WTC11 (cell line): Measurements from ENCODE around the gene RAD9A. TPM values are rescaled to one million over a fixed set of nuclear protein-coding genes. Genes with fewer than 3 reads are reported as not detected.

Experiments
- ATAC-seq: fragments of 200-7000 bp; cut with Tn5 transposase; 2 replicates; pipeline ENCODE4 v1.10.0; 2021; ENCODE audit warnings: mild to moderate bottlenecking, moderate library complexity
- CTCF ChIA-PET: fragments of 300-600 bp; sonication (Branson Sonifier 250); formaldehyde crosslinking; loops from one replicate; lab custom pipeline; 2021; ENCODE audit warnings: antibody characterized with exemption; lab: Charles Lee
- POLR2A ChIA-PET: fragments of 350-600 bp; sonication (Branson Sonifier 250); formaldehyde crosslinking; loops from one replicate; lab custom pipeline; 2021; ENCODE audit warnings: antibody characterized with exemption; lab: Charles Lee
- DNase-seq: peaks from one replicate; pipeline ENCODE4 v3.0.0; 2021; ENCODE audit warnings: low spot score
- H3K27ac Mint-ChIP-seq: 2 replicates; pipeline ENCODE4 v1.8.0; 2021; ENCODE audit warnings: mixed read lengths
- H3K27me3 Mint-ChIP-seq: 2 replicates; pipeline ENCODE4 v1.8.0; 2021; ENCODE audit warnings: low read depth, mild to moderate bottlenecking, moderate library complexity, mixed read lengths
- H3K36me3 Mint-ChIP-seq: 2 replicates; pipeline ENCODE4 v1.8.0; 2021; ENCODE audit warnings: mixed read lengths
- H3K4me1 Mint-ChIP-seq: 2 replicates; pipeline ENCODE4 v1.8.0; 2022; ENCODE audit warnings: mixed read lengths
- H3K4me3 Mint-ChIP-seq: 2 replicates; pipeline ENCODE4 v1.8.0; 2021; ENCODE audit warnings: mild to moderate bottlenecking, moderate library complexity, mixed read lengths
- H3K9me3 Mint-ChIP-seq: 2 replicates; pipeline ENCODE4 v1.8.0; 2021; ENCODE audit warnings: mixed read lengths
- ARID4B ChIP-seq: sonication (generic); formaldehyde crosslinking; IDR thresholded peaks from 2 replicates; pipeline ENCODE4 v1.8.0; 2023; ENCODE audit warnings: missing genetic modification reagents, mild to moderate bottlenecking, borderline replicate concordance
- CBFB ChIP-seq: sonication (generic); formaldehyde crosslinking; IDR thresholded peaks from 2 replicates; pipeline ENCODE4 v1.8.1; 2022; ENCODE audit warnings: mild to moderate bottlenecking, low read depth, missing genetic modification reagents
- E2F1 ChIP-seq: sonication (generic); formaldehyde crosslinking; IDR thresholded peaks from 2 replicates; pipeline ENCODE4 v1.8.0; 2022; ENCODE audit warnings: mild to moderate bottlenecking, missing genetic modification reagents
- E2F5 ChIP-seq: sonication (generic); formaldehyde crosslinking; IDR thresholded peaks from 2 replicates; pipeline ENCODE4 v1.8.1; 2022; ENCODE audit warnings: mild to moderate bottlenecking, moderate library complexity, missing genetic modification reagents
- GABPB1 ChIP-seq: sonication (generic); formaldehyde crosslinking; IDR thresholded peaks from 2 replicates; pipeline ENCODE4 v1.8.1; 2023; ENCODE audit warnings: mild to moderate bottlenecking, missing genetic modification reagents
- HMGA2 ChIP-seq: fragments of 250-450 bp; sonication (Bioruptor Pico); IDR thresholded peaks from 2 replicates; pipeline ENCODE4 v1.4.0; 2021; ENCODE audit warnings: mild to moderate bottlenecking, moderate library complexity
- IRF2 ChIP-seq: sonication (generic); formaldehyde crosslinking; IDR thresholded peaks from 2 replicates; pipeline ENCODE4 v1.8.0; 2022; ENCODE audit warnings: low read depth, missing genetic modification reagents, borderline replicate concordance
- MXD4 ChIP-seq: fragments of 250-450 bp; sonication (Bioruptor Pico); IDR thresholded peaks from 2 replicates; pipeline ENCODE4 v1.8.0; 2021; ENCODE audit warnings: mild to moderate bottlenecking, moderate library complexity, borderline replicate concordance
- NFE2L1 ChIP-seq: sonication (generic); formaldehyde crosslinking; IDR thresholded peaks from 2 replicates; pipeline ENCODE4 v1.8.1; 2023; ENCODE audit warnings: missing genetic modification reagents
- STAT6 ChIP-seq: sonication (generic); formaldehyde crosslinking; conservative IDR thresholded peaks from 2 replicates; pipeline ENCODE4 v1.8.1; 2023; ENCODE audit warnings: mild to moderate bottlenecking, low read depth, missing genetic modification reagents, moderate library complexity
- TP53 ChIP-seq: sonication (generic); formaldehyde crosslinking; IDR thresholded peaks from 2 replicates; pipeline ENCODE4 v1.8.1; 2023; ENCODE audit warnings: mild to moderate bottlenecking, missing genetic modification reagents
- USF2 ChIP-seq: sonication (generic); formaldehyde crosslinking; IDR thresholded peaks from 2 replicates; pipeline ENCODE4 v1.8.1; 2023; ENCODE audit warnings: mild to moderate bottlenecking, missing genetic modification reagents, moderate library complexity
- ZNF263 ChIP-seq: sonication (generic); formaldehyde crosslinking; IDR thresholded peaks from 2 replicates; pipeline ENCODE4 v1.8.1; 2022; ENCODE audit warnings: low read depth, mild to moderate bottlenecking, moderate library complexity, missing genetic modification reagents
- ZNF416 ChIP-seq: fragments of 250-450 bp; sonication (Bioruptor Pico); IDR thresholded peaks from 2 replicates; pipeline ENCODE4 v1.9.0; 2021; ENCODE audit warnings: mild to moderate bottlenecking, inconsistent platforms
- total RNA-seq: library from RNA; stranded (reverse); gene quantifications from 3 replicates; pipeline ENCODE4 v1.2.3, GENCODE V29; 2021

RAD9A gene
- total RNA-seq, 1 experiment from 2014 or later = 45.5 TPM

- CTCF ChIA-PET = interaction anchor here (0.7 to 1.6 kb wide), 3 partner anchors 21 to 45 kb away, joined by 3 to 5 read pairs (median 3); partner anchors contain the start of genes PPP1CA and TMEM134
- H3K4me3 Mint-ChIP-seq = no peak overlapping the region
Observed at GRCh38 chr11:67422891-67423290, 31.1 kb downstream of the RAD9A start.

More at GRCh38 chr11:67422891-67423290, 31.1 kb downstream of the RAD9A start:
- ATAC-seq (no peak), DNase-seq (no peak)
- no peaks in the 10 kb centered on the region for H3K36me3 Mint-ChIP-seq
- H3K27me3 Mint-ChIP-seq = peaks cover 4% of the 10 kb centered on the region; the same call in 1 of the 2 replicates
- POLR2A ChIA-PET = interaction anchor here (1.4 kb wide), 1 partner anchor 21 kb away, joined by 6 read pairs; the partner anchor contains the start of gene PPP1CA
- TF ChIP-seq ARID4B (CRISPR knock-in tag) (no peak), IRF2 (CRISPR knock-in tag) (no peak), ZNF416 (CRISPR knock-in tag) (no peak), HMGA2 (CRISPR knock-in tag) (no peak), STAT6 (CRISPR knock-in tag) (no peak), CBFB (CRISPR knock-in tag) (no peak), NFE2L1 (CRISPR knock-in tag) (no peak), E2F1 (no peak), ZNF263 (CRISPR knock-in tag) (no peak), E2F5 (no peak), TP53 (CRISPR knock-in tag) (no peak), USF2 (no peak), MXD4 (CRISPR knock-in tag) (no peak), GABPB1 (no peak)
- H3K27ac Mint-ChIP-seq = peak overlapping the region; percentile 65
- H3K4me1 Mint-ChIP-seq = peaks cover 12% of the 10 kb centered on the region
- H3K9me3 Mint-ChIP-seq = no peaks in the 10 kb centered on the region
